IMR-90 (cell line): Measurements from ENCODE around the gene DPF3. TPM values are rescaled to one million over a fixed set of nuclear protein-coding genes. Genes with fewer than 3 reads are reported as not detected.

ENCODE experiments used
- ATAC-seq: fragments of 200-7000 bp; cut with Tn5 transposase; 2 replicates; pipeline ENCODE4 v1.9.1; 2020; ENCODE audit warnings: low read depth, mild to moderate bottlenecking, moderate library complexity
- BruUV-seq: library from RNA; stranded (reverse); fragments of 400-500 nt; replicated peaks from 2 replicates; lab custom pipeline; 2021; lab: Mats Ljungman, UMichigan
- CTCF ChIA-PET: fragments of 300-600 bp; formaldehyde crosslinking; extraction: SDS; loops from one replicate; lab custom pipeline; 2021; ENCODE audit warnings: antibody characterized with exemption; lab: Yijun Ruan, JAX
- POLR2A ChIA-PET: fragments of 300-600 bp; sonication (Branson Sonifier 250); formaldehyde crosslinking; loops from one replicate; lab custom pipeline; 2022; ENCODE audit warnings: antibody characterized with exemption; ENCODE audit not compliant: unreplicated experiment; lab: Charles Lee
- DNase-seq: peaks from one replicate; pipeline ENCODE4 v3.0.0; 2013
- H2AFZ ChIP-seq: replicated peaks from 2 replicates; pipeline ENCODE3; 2013; ENCODE audit warnings: low read length, mild to moderate bottlenecking; ENCODE audit not compliant: poor library complexity
- H2AK5ac ChIP-seq: 2 replicates; pipeline ENCODE4 v1.6.1; 2013; ENCODE audit warnings: low read depth, low read length, inconsistent platforms
- H2AK9ac ChIP-seq: replicated peaks from 2 replicates; pipeline ENCODE3; 2013; ENCODE audit warnings: mild to moderate bottlenecking, low read depth, low read length, moderate library complexity; ENCODE audit not compliant: poor library complexity
- H2BK120ac ChIP-seq: 2 replicates; pipeline ENCODE4 v1.6.1; 2013; ENCODE audit warnings: low read depth, low read length, inconsistent platforms
- H2BK15ac ChIP-seq: 3 replicates; pipeline ENCODE4 v1.6.1; 2013; ENCODE audit warnings: low read depth, low read length, inconsistent platforms
- H2BK20ac ChIP-seq: 2 replicates; pipeline ENCODE4 v1.6.1; 2013; ENCODE audit warnings: low read depth, mild to moderate bottlenecking, inconsistent platforms, low read length, moderate library complexity
- H2BK5ac ChIP-seq: 2 replicates; pipeline ENCODE4 v1.6.1; 2013; ENCODE audit warnings: mild to moderate bottlenecking, low read depth, low read length, inconsistent platforms; ENCODE audit not compliant: poor library complexity, severe bottlenecking
- H3K14ac ChIP-seq: replicated peaks from 2 replicates; pipeline ENCODE4 v1.6.1; 2013; ENCODE audit warnings: low read depth, low read length, inconsistent platforms
- H3K18ac ChIP-seq: 2 replicates; pipeline ENCODE4 v1.6.1; 2013; ENCODE audit warnings: low read depth, low read length, control low read depth
- H3K23ac ChIP-seq: 2 replicates; pipeline ENCODE4 v1.6.1; 2013; ENCODE audit warnings: low read depth, low read length, inconsistent platforms
- H3K27ac ChIP-seq: 2 replicates; pipeline ENCODE4 v1.5.1; 2013; ENCODE audit warnings: mild to moderate bottlenecking, control low read depth, low read length; ENCODE audit not compliant: insufficient read depth
- H3K27me3 ChIP-seq: 2 replicates; pipeline ENCODE4 v1.6.1; 2013; ENCODE audit warnings: low read length; ENCODE audit not compliant: control insufficient read depth, insufficient read depth
- H3K36me3 ChIP-seq: 2 replicates; pipeline ENCODE4 v1.6.1; 2013; ENCODE audit warnings: low read length, mixed read lengths; ENCODE audit not compliant: control insufficient read depth, insufficient read depth
- H3K4ac ChIP-seq: 2 replicates; pipeline ENCODE4 v1.6.1; 2013; ENCODE audit warnings: low read depth, low read length, inconsistent platforms
- H3K4me1 ChIP-seq: 2 replicates; pipeline ENCODE4 v1.6.1; 2013; ENCODE audit warnings: low read length, mixed read lengths; ENCODE audit not compliant: control insufficient read depth, insufficient read depth
- H3K4me2 ChIP-seq: 2 replicates; pipeline ENCODE4 v1.6.1; 2013; ENCODE audit warnings: low read depth, mild to moderate bottlenecking, control low read depth, low read length, moderate library complexity
- H3K4me3 ChIP-seq: 2 replicates; pipeline ENCODE4 v1.5.1; 2013; ENCODE audit warnings: low read depth, mild to moderate bottlenecking, control low read depth, low read length, moderate library complexity; ENCODE audit not compliant: insufficient read depth
- H3K56ac ChIP-seq: 2 replicates; pipeline ENCODE4 v1.6.1; 2013; ENCODE audit warnings: low read length, inconsistent platforms; ENCODE audit not compliant: insufficient read depth; ENCODE audit errors: extremely low read depth
- H3K79me1 ChIP-seq, 2 experiments: 2 replicates each; pipeline ENCODE4 v1.6.1; 2013; ENCODE audit warnings: low read length in 2 of 2, inconsistent platforms in 1 of 2, low read depth in 1 of 2
- H3K9ac ChIP-seq: 2 replicates; pipeline ENCODE4 v1.6.1; 2013; ENCODE audit warnings: low read depth, low read length, control low read depth
- H3K9me1 ChIP-seq: 2 replicates; pipeline ENCODE4 v1.6.1; 2013; ENCODE audit warnings: low read length, inconsistent platforms; ENCODE audit not compliant: insufficient read depth
- H3K9me3 ChIP-seq: 2 replicates; pipeline ENCODE4 v1.6.1; 2013; ENCODE audit warnings: low read length; ENCODE audit not compliant: control insufficient read depth, insufficient read depth
- H4K20me1 ChIP-seq: 2 replicates; pipeline ENCODE4 v1.6.1; 2013; ENCODE audit warnings: low read length, inconsistent platforms; ENCODE audit not compliant: insufficient read depth
- H4K5ac ChIP-seq: 2 replicates; pipeline ENCODE4 v1.6.1; 2013; ENCODE audit warnings: mild to moderate bottlenecking, low read depth, low read length, control low read depth
- H4K8ac ChIP-seq, 2 experiments: 2 replicates each; pipeline ENCODE4 v1.6.1; 2013; ENCODE audit warnings: low read depth in 2 of 2, low read length in 2 of 2, control low read depth in 1 of 2, inconsistent platforms in 1 of 2
- H4K91ac ChIP-seq: 2 replicates; pipeline ENCODE4 v1.6.1; 2013; ENCODE audit warnings: low read depth, low read length, inconsistent platforms; ENCODE audit not compliant: insufficient read depth
- MXI1 ChIP-seq: IDR thresholded peaks from 2 replicates; pipeline ENCODE4 v1.6.1; 2012; ENCODE audit warnings: low read depth, mild to moderate bottlenecking, low read length, moderate library complexity, borderline replicate concordance
- WGBS, 2 experiments: methylation state at CpG; one replicate each; pipeline versions ENCODE4 v1.1.5 to v1.1.7; 2013; ENCODE audit warnings: missing lambda C conversion rate in 2 of 2; ENCODE audit not compliant: insufficient read length in 1 of 2; ENCODE audit errors: extremely low coverage in 2 of 2; 5-methylcytosine and 5-hydroxymethylcytosine counted together
- dilution Hi-C: fragments of 300-500 bp; cut with HindIII; formaldehyde crosslinking; loops from one replicate; pipeline ENCODE4 v1.14.3; 2018; ENCODE audit warnings: low sequenced_read_pairs; ENCODE audit not compliant: unreplicated experiment
- in situ Hi-C: fragments of 300-500 bp; cut with MboI; formaldehyde crosslinking; loops from 3 replicates; pipeline ENCODE4 v1.14.3; 2019; ENCODE audit warnings: low sequenced_read_pairs, inconsistent platforms, mixed read lengths
- intact Hi-C: fragments of 100-400 bp; cut with micrococcal nuclease; formaldehyde crosslinking; loops from 2 replicates; pipeline ENCODE4 v1.10.0; 2022
- polyA plus RNA-seq, 3 experiments: library from polyadenylated mRNA; depleted of rRNA; stranded (reverse); fragments of >200 nt; gene quantifications; 2 replicates each; pipeline ENCODE4 v1.2.3, GENCODE V29; 2012; ENCODE audit warnings: low replicate concordance in 1 of 3
- total RNA-seq: library from RNA; depleted of rRNA; stranded (reverse); fragments of >200 nt; gene quantifications from 2 replicates; pipeline ENCODE4 v1.2.3, GENCODE V29; 2012

The DPF3 gene
- total and polyA plus RNA-seq, 2 of the 4 experiments (the other 2 are of a cell fraction), result 30.5 to 32.8 TPM

DNA sequence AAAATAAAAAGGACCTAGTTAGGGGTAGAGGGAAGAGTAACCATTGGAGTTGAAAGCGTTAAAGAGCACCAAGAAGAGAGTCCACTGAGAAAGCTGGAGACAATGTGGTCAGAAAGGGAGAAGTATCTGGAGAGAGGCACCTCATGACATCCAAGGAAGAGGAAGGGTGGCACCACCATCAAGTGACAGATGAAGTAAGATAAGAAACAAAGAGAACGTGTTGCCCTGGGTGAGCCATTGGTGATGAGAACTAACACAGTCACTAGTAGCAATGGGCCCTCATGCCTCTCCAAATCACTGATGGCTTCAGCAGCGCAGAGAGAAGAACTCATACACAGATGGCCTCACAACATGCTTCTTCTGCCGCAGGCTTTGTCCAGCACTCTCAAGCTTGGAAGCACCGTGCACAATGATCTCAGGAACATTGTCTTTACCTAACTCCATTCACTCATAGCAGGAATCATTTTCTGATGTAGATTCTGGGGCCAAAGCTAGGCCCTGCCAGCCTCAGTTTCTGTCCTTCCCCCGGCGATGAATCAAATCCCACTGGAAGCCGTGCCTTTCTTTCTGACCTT is 252.9 kb downstream of the DPF3 start:
- TF ChIP-seq MXI1, result no peak
- H3K14ac ChIP-seq, result peak overlapping the region; percentile 95
- peaks cover 10% of the 10 kb centered on the region for H3K9me3 ChIP-seq
- peak overlapping the region; percentile 98 for H4K91ac ChIP-seq
- H3K9me1 ChIP-seq, result peaks cover 21% of the 10 kb centered on the region
- ChIA-PET CTCF (interaction anchor here (0.9 kb wide), 1 partner anchor 124 kb away, joined by 6 read pairs; no protein-coding TSS in a partner anchor), POLR2A (no interaction called here)
- no peak overlapping the region for H3K4me2 ChIP-seq
- H3K9ac ChIP-seq, result no peak overlapping the region
- H2AK9ac ChIP-seq, result peak overlapping the region; percentile 31
- peak overlapping the region; percentile 10; the same call in 1 of the 2 replicates for H3K27ac ChIP-seq
- dilution Hi-C loops, result no loop called here
- ATAC-seq (no peak), DNase-seq (no peak)
- H2AFZ ChIP-seq, result no peak overlapping the region
- intact Hi-C loops, result no loop called here
- H3K4ac ChIP-seq, result peak overlapping the region; percentile 98
- H2BK20ac ChIP-seq, result peak overlapping the region; percentile 99
- peak overlapping the region; percentile 79 to 90 for H4K8ac ChIP-seq
- peaks cover 0 to 35% of the 10 kb centered on the region in 2 experiments; a peak in 2 of 4 replicates for H3K79me1 ChIP-seq
- no peak overlapping the region; the same call in 1 of the 2 replicates for H3K23ac ChIP-seq
- no peak overlapping the region for H3K4me3 ChIP-seq
- peak overlapping the region; percentile 93; the same call in 1 of the 2 replicates for H4K5ac ChIP-seq
- in situ Hi-C loops, result no loop called here
- H2BK120ac ChIP-seq, result peak overlapping the region; percentile 97
- peak overlapping the region; percentile 97 for H2BK5ac ChIP-seq
- 96% methylated on average over 5 of the region's 8 CpGs; no CpG with 5 or more reads in 1 of the 2 experiments for WGBS, 2 experiments
- H3K56ac ChIP-seq, result peak overlapping the region; percentile 11; the same call in 1 of the 2 replicates
- peaks cover 29% of the 10 kb centered on the region for H3K4me1 ChIP-seq
- H3K36me3 ChIP-seq, result no peaks in the 10 kb centered on the region
- no peaks in the 10 kb centered on the region for H4K20me1 ChIP-seq
- peak overlapping the region; percentile 87 for H2BK15ac ChIP-seq
- H3K18ac ChIP-seq, result peak overlapping the region; percentile 97; the same call in 1 of the 2 replicates
- peak overlapping the region; percentile 97 for H2AK5ac ChIP-seq
- no peaks in the 10 kb centered on the region for H3K27me3 ChIP-seq
- no TSS peak for BruUV-seq
